HEK293 (cell line): Measurements from ENCODE around the gene RTN1.

Experiments used
- CTCF ChIA-PET: fragments of 350-600 bp; formaldehyde crosslinking; extraction: SDS; loops from one replicate; lab custom pipeline; 2021; ENCODE audit warnings: antibody characterized with exemption; lab: Yijun Ruan, JAX
- POLR2A ChIA-PET: fragments of 300-600 bp; formaldehyde crosslinking; extraction: SDS; loops from one replicate; lab custom pipeline; 2020; ENCODE audit warnings: antibody characterized with exemption, inconsistent platforms; lab: Yijun Ruan, JAX
- H3K27ac ChIP-seq: fragments of 200-500 bp; sonication (Bioruptor generic); 2 replicates; pipeline ENCODE4 v1.5.1; 2014; ENCODE audit warnings: low read depth, low read length, control low read depth, inconsistent platforms; ENCODE audit errors: extremely low read depth
- H3K36me3 ChIP-seq, 2 experiments: fragments of 200-500 bp in 1 of 2; sonication (Bioruptor generic) in 1 of 2; 1 replicate in 1 of 2; 2 replicates in 1 of 2; pipeline ENCODE4 v1.5.1; 2014 to 2017; ENCODE audit warnings: inconsistent platforms in 2 of 2, low read length in 2 of 2; ENCODE audit not compliant: control insufficient read depth in 2 of 2, insufficient read depth in 1 of 2
- H3K4me1 ChIP-seq: fragments of 200-500 bp; sonication (Bioruptor generic); 2 replicates; pipeline ENCODE4 v1.5.1; 2014; ENCODE audit warnings: mild to moderate bottlenecking, low read length, inconsistent platforms; ENCODE audit not compliant: control insufficient read depth, insufficient read depth
- H3K4me3 ChIP-seq: 2 replicates; pipeline ENCODE4 v1.5.1; 2011; ENCODE audit warnings: low read depth, mild to moderate bottlenecking, control low read depth, low read length, moderate library complexity
- H3K9me3 ChIP-seq: fragments of 200-500 bp; sonication (Bioruptor generic); 2 replicates; pipeline ENCODE4 v1.5.1; 2014; ENCODE audit warnings: low read depth, low read length, inconsistent platforms; ENCODE audit not compliant: control insufficient read depth, insufficient read depth
- BCL11B ChIP-seq: fragments of 450-650 bp; formaldehyde crosslinking; IDR thresholded peaks from 2 replicates; pipeline ENCODE4 v1.5.1; 2016; ENCODE audit warnings: low read depth, missing biosample characterization, missing genetic modification characterization
- KLF9 ChIP-seq: fragments of 450-650 bp; formaldehyde crosslinking; IDR thresholded peaks from 2 replicates; pipeline ENCODE4 v1.5.1; 2016; ENCODE audit warnings: missing biosample characterization, missing genetic modification characterization, low read depth
- PRDM2 ChIP-seq: fragments of 450-650 bp; formaldehyde crosslinking; IDR thresholded peaks from 2 replicates; pipeline ENCODE4 v1.5.1; 2016; ENCODE audit warnings: missing biosample characterization, missing genetic modification characterization, borderline replicate concordance
- PRDM4 ChIP-seq: fragments of 450-650 bp; formaldehyde crosslinking; IDR thresholded peaks from 2 replicates; pipeline ENCODE4 v1.5.1; 2017; ENCODE audit warnings: missing biosample characterization, missing genetic modification characterization
- RBAK ChIP-seq: fragments of 450-650 bp; formaldehyde crosslinking; IDR thresholded peaks from 2 replicates; pipeline ENCODE4 v1.5.1; 2016; ENCODE audit warnings: missing biosample characterization, missing genetic modification characterization
- ZFP37 ChIP-seq: fragments of 450-650 bp; formaldehyde crosslinking; IDR thresholded peaks from 2 replicates; pipeline ENCODE4 v1.5.1; 2016; ENCODE audit warnings: missing biosample characterization, missing genetic modification characterization
- ZFP41 ChIP-seq: fragments of 450-650 bp; formaldehyde crosslinking; IDR thresholded peaks from 2 replicates; pipeline ENCODE4 v1.5.1; 2016; ENCODE audit warnings: missing biosample characterization, missing genetic modification characterization, borderline replicate concordance
- ZNF121 ChIP-seq: fragments of 450-650 bp; formaldehyde crosslinking; IDR thresholded peaks from 2 replicates; pipeline ENCODE4 v1.5.1; 2016; ENCODE audit warnings: missing biosample characterization, missing genetic modification characterization
- ZNF140 ChIP-seq: fragments of 450-650 bp; formaldehyde crosslinking; IDR thresholded peaks from 2 replicates; pipeline ENCODE4 v1.5.1; 2016; ENCODE audit warnings: missing biosample characterization, missing genetic modification characterization
- ZNF169 ChIP-seq: fragments of 450-650 bp; formaldehyde crosslinking; IDR thresholded peaks from 2 replicates; pipeline ENCODE4 v1.5.1; 2016; ENCODE audit warnings: missing biosample characterization, missing genetic modification characterization
- ZNF280C ChIP-seq: fragments of 450-650 bp; formaldehyde crosslinking; IDR thresholded peaks from 2 replicates; pipeline ENCODE4 v1.5.1; 2016; ENCODE audit warnings: missing biosample characterization, missing genetic modification characterization
- ZNF311 ChIP-seq: fragments of 450-650 bp; formaldehyde crosslinking; IDR thresholded peaks from 2 replicates; pipeline ENCODE4 v1.5.1; 2017; ENCODE audit warnings: missing biosample characterization, missing genetic modification characterization, borderline replicate concordance
- ZNF362 ChIP-seq: fragments of 450-650 bp; formaldehyde crosslinking; IDR thresholded peaks from 2 replicates; pipeline ENCODE4 v1.5.1; 2016; ENCODE audit warnings: missing biosample characterization, missing genetic modification characterization
- ZNF37A ChIP-seq: fragments of 450-650 bp; IDR thresholded peaks from 2 replicates; pipeline ENCODE4 v1.5.1; 2018; ENCODE audit warnings: missing biosample characterization, missing genetic modification characterization
- ZNF423 ChIP-seq: fragments of 450-650 bp; formaldehyde crosslinking; IDR thresholded peaks from 2 replicates; pipeline ENCODE4 v1.5.1; 2016; ENCODE audit warnings: missing biosample characterization, missing genetic modification characterization
- ZNF558 ChIP-seq: fragments of 450-650 bp; formaldehyde crosslinking; IDR thresholded peaks from 2 replicates; pipeline ENCODE4 v1.5.1; 2016; ENCODE audit warnings: missing biosample characterization, missing genetic modification characterization
- ZNF585B ChIP-seq: fragments of 450-650 bp; formaldehyde crosslinking; IDR thresholded peaks from 2 replicates; pipeline ENCODE4 v1.5.1; 2016; ENCODE audit warnings: missing biosample characterization, missing genetic modification characterization
- ZNF664 ChIP-seq: fragments of 450-650 bp; formaldehyde crosslinking; IDR thresholded peaks from 2 replicates; pipeline ENCODE4 v1.5.1; 2016; ENCODE audit warnings: missing biosample characterization, missing genetic modification characterization
- ZSCAN16 ChIP-seq: fragments of 450-650 bp; formaldehyde crosslinking; IDR thresholded peaks from 2 replicates; pipeline ENCODE4 v1.5.1; 2016; ENCODE audit warnings: missing biosample characterization, missing genetic modification characterization
- ZSCAN4 ChIP-seq: fragments of 450-650 bp; formaldehyde crosslinking; IDR thresholded peaks from 2 replicates; pipeline ENCODE4 v1.5.1; 2017; ENCODE audit warnings: missing biosample characterization, missing genetic modification characterization

Gene RTN1

GRCh38 chr14:59848671-59849070 lies 21.9 kb downstream of the RTN1 start:
- Histone ChIP-seq H3K36me3 (no peaks in the 10 kb centered on the region), H3K9me3 (no peaks in the 10 kb centered on the region), H3K4me3 (no peak overlapping the region), H3K4me1 (no peaks in the 10 kb centered on the region), H3K27ac (no peak overlapping the region)
- ChIA-PET POLR2A (interaction anchor here (0.6 kb wide), 1 partner anchor 22 kb away, joined by 4 read pairs; the partner anchor contains the start of gene RTN1), CTCF (no interaction called here)
- TF ChIP-seq ZFP37 (tag by site-specific recombination), result no peak
- no peak for TF ChIP-seq ZNF121 (tag by site-specific recombination)
- TF ChIP-seq ZSCAN16 (tag by site-specific recombination), result no peak
- no peak for TF ChIP-seq ZNF664 (tag by site-specific recombination)
- TF ChIP-seq ZNF585B (tag by site-specific recombination), result no peak
- no peak for TF ChIP-seq ZNF37A (tag by site-specific recombination)
- TF ChIP-seq ZNF140 (tag by site-specific recombination), result no peak
- TF ChIP-seq BCL11B (tag by site-specific recombination), result no peak

- POLR2A ChIA-PET, result no interaction called here
- H3K4me1 ChIP-seq, result no peaks in the 10 kb centered on the region
- H3K9me3 ChIP-seq, result no peaks in the 10 kb centered on the region
- no peak overlapping the region for H3K27ac ChIP-seq
- no peak for TF ChIP-seq ZFP41 (tag by site-specific recombination)
- no peak for TF ChIP-seq ZNF558 (tag by site-specific recombination)
- no peak for TF ChIP-seq RBAK (tag by site-specific recombination)
- no peak overlapping the region for H3K4me3 ChIP-seq
- CTCF ChIA-PET, result no interaction called here
- H3K36me3 ChIP-seq, result no peaks in the 10 kb centered on the region
Observed at GRCh38 chr14:59847711-59848110, 22.9 kb downstream of the RTN1 start.

- POLR2A ChIA-PET, result no interaction called here
- H3K9me3 ChIP-seq, result no peaks in the 10 kb centered on the region
- TF ChIP-seq KLF9 (tag by site-specific recombination) (no peak), PRDM4 (tag by site-specific recombination) (no peak), ZNF311 (no peak), ZNF423 (no peak), PRDM2 (tag by site-specific recombination) (no peak), ZNF280C (no peak), ZNF169 (tag by site-specific recombination) (no peak), ZSCAN4 (tag by site-specific recombination) (no peak), ZNF362 (tag by site-specific recombination) (no peak)
- TF ChIP-seq, all 188 proteins: peak for 0
- Histone ChIP-seq H3K36me3 (no peaks in the 10 kb centered on the region), H3K4me1 (no peaks in the 10 kb centered on the region), H3K27ac (no peak overlapping the region), H3K4me3 (no peak overlapping the region)
- CTCF ChIA-PET, result no interaction called here
Observed at GRCh38 chr14:59846595-59846994, 24.0 kb downstream of the RTN1 start.
